PFSK-1 (cell line): ENCODE results near the gene ESR1.

Experiments used
- FOXP2 ChIP-seq: optimal IDR thresholded peaks from 2 replicates; pipeline ENCODE3; 2011; ENCODE audit warnings: borderline replicate concordance, control low read depth, inconsistent platforms; ENCODE audit not compliant: insufficient read depth; ENCODE audit errors: extremely low read length, extremely low read depth
- POLR2AphosphoS5 ChIP-seq: IDR thresholded peaks from 2 replicates; pipeline ENCODE4 v1.6.1; 2012; ENCODE audit warnings: low read depth, mild to moderate bottlenecking, control low read depth, low read length, moderate library complexity
- SIN3A ChIP-seq: IDR thresholded peaks from 2 replicates; pipeline ENCODE4 v1.6.1; 2012; ENCODE audit warnings: mild to moderate bottlenecking, low read length, moderate library complexity, borderline replicate concordance; ENCODE audit not compliant: insufficient read depth
- TAF1 ChIP-seq: IDR thresholded peaks from 2 replicates; pipeline ENCODE4 v1.6.1; 2012; ENCODE audit warnings: low read length, control low read depth, borderline replicate concordance; ENCODE audit not compliant: insufficient read depth
- TF ChIP-seq, protein P1 (sequence below), 2 experiments: IDR thresholded peaks; 2 replicates each; pipeline versions ENCODE4 v1.6.1 to v1.8.0; 2011 to 2012; ENCODE audit warnings: low read depth in 2 of 2, low read length in 2 of 2, control low read depth in 1 of 2, inconsistent platforms in 1 of 2, mild to moderate bottlenecking in 1 of 2, moderate library complexity in 1 of 2; ENCODE audit not compliant: insufficient read depth in 1 of 2

ESR1 gene

DNA sequence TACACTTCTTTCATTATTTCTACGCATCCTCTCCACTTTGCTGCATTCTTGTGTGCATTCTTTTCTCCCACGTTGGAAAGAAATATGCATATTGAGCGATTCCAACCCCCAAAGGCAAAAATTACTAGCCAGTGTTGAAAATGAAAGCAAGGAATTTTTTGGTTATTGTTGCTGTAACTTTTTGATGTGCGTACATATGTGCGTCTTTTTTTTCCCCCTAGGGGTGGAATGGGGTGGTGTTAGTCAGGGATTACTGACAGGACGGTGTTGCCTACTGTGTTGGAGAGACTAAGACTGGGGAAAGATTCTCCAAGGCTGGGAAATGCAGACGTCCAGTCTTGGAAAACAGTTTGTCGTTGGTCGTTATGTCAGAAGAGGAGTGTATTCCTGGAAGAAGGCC is 44.2 kb upstream of the ESR1 start:
- TF ChIP-seq SIN3A, result no peak
- no peak for TF ChIP-seq POLR2AphosphoS5
- TF ChIP-seq, protein P1, sequence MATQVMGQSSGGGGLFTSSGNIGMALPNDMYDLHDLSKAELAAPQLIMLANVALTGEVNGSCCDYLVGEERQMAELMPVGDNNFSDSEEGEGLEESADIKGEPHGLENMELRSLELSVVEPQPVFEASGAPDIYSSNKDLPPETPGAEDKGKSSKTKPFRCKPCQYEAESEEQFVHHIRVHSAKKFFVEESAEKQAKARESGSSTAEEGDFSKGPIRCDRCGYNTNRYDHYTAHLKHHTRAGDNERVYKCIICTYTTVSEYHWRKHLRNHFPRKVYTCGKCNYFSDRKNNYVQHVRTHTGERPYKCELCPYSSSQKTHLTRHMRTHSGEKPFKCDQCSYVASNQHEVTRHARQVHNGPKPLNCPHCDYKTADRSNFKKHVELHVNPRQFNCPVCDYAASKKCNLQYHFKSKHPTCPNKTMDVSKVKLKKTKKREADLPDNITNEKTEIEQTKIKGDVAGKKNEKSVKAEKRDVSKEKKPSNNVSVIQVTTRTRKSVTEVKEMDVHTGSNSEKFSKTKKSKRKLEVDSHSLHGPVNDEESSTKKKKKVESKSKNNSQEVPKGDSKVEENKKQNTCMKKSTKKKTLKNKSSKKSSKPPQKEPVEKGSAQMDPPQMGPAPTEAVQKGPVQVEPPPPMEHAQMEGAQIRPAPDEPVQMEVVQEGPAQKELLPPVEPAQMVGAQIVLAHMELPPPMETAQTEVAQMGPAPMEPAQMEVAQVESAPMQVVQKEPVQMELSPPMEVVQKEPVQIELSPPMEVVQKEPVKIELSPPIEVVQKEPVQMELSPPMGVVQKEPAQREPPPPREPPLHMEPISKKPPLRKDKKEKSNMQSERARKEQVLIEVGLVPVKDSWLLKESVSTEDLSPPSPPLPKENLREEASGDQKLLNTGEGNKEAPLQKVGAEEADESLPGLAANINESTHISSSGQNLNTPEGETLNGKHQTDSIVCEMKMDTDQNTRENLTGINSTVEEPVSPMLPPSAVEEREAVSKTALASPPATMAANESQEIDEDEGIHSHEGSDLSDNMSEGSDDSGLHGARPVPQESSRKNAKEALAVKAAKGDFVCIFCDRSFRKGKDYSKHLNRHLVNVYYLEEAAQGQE (IDR thresholded peaks at IDR 0.05; ENCODE audit: insufficient read depth in 1 of 2, low read depth in 2 of 2, low read length in 2 of 2), result no peak

DNA sequence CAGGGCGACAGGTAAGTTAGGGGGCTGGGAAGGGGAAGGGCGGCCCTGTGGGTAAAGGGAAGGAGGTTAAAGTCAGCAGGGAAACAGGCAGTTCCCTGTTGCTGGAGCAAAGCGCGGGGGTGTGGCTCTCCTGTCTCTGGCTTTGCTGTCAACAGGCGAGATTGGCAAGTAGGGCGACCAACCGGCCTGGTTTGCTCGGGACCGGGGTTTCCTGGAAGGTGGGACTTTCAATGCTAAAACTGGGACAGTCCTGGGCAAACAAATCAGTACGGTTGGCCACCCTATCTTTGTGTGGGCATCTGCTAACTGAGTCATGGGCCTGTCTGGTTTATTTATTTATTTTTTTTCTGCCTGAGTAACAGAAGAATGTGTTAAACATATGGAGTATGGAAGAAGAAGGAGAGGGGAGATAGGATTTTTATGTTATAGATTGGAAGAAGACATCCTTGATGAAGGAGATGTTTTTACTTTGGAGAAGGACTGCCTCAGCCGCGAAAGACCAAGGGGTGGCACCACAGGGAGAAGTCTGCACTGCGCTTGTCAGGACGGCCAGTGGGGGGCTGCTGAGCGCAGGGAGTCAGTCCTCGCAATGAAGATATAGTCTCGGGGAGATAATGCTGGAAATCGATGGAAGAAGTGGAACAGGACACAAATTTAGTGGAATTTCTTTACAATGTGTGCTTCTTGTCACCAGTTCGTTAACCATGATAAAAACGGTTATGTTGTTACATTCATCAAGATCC is 43.4 kb upstream of the ESR1 start:
- no peak for TF ChIP-seq SIN3A
- no peak for TF ChIP-seq FOXP2
- no peak for TF ChIP-seq POLR2AphosphoS5
- TF ChIP-seq, protein P1 (IDR thresholded peaks at IDR 0.05; ENCODE audit: insufficient read depth in 1 of 2, low read depth in 2 of 2, low read length in 2 of 2), result no peak
- no peak for TF ChIP-seq TAF1

DNA sequence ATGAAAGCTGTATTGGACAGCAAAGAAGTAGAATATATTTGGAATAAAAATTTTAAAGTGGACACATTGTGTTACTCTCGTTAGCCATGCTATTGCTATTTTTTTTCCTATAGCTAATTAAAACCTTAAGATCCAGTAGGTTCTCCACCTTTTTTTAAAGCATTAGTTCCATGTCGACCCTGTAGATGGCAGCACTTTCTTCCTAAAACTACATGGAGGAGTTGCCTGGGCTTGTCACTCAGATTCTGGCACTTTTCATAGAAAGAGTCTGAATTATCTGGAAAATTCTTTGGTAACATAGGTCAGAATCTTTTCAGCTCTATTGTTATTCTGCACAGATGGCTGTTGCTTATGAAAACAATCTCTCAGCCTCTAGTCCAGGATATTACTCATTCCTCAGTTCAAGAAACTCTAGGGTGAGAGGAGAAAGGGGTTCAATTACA is 42.0 kb upstream of the ESR1 start:
- TF ChIP-seq FOXP2 (no peak), TAF1 (no peak), POLR2AphosphoS5 (no peak), SIN3A (no peak)
- TF ChIP-seq, protein P1 (IDR thresholded peaks at IDR 0.05; ENCODE audit: insufficient read depth in 1 of 2, low read depth in 2 of 2, low read length in 2 of 2), result no peak

DNA sequence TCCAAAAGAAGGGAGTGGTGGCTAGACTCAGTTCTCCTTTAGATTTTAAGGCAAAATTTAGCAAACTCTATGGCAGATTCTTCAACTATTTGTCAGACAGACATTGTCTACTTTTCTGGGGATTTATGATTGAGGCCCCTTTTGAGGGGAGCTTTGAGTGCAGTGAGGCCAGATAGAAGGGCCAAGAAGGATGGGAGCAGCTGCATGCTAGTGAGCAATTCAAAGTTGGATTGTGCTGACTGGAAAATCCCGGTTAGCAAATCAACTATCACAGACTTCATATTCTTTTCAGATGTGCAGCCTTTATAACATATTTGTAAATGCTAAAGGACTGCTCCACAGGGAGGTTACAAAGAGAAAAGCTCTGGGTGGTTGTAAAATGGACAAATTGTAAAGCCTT is 35.0 kb upstream of the ESR1 start:
- TF ChIP-seq FOXP2, result no peak
- TF ChIP-seq, protein P1 (IDR thresholded peaks at IDR 0.05; ENCODE audit: insufficient read depth in 1 of 2, low read depth in 2 of 2, low read length in 2 of 2), result no peak
- TF ChIP-seq TAF1, result no peak
- no peak for TF ChIP-seq SIN3A
- no peak for TF ChIP-seq POLR2AphosphoS5
